HG03039 (cell line): ENCODE measurements around the gene VIPR2.
"Not testable (repeated sequence)": the region's sequence is repeated elsewhere in the genome, so short reads cannot be mapped to it uniquely, and the experiment has no call there.

Experiments
- ATAC-seq: cut with Tn5 transposase; IDR thresholded peaks from one replicate; pipeline ENCODE4 v1.9.1; 2021; ENCODE audit warnings: mild to moderate bottlenecking, moderate library complexity; ENCODE audit not compliant: unreplicated experiment

VIPR2 gene

GRCh38 chr7:159140170-159140910, 4.3 kb downstream of the VIPR2 start:
- no peak for ATAC-seq

GRCh38 chr7:159139639-159140038, 5.0 kb downstream of the VIPR2 start:
- no peak for ATAC-seq

GRCh38 chr7:159139202-159139601, 5.5 kb downstream of the VIPR2 start:
- no peak for ATAC-seq

GRCh38 chr7:159138508-159138907, 6.2 kb downstream of the VIPR2 start:
- no peak for ATAC-seq

GRCh38 chr7:159137906-159138305, 6.8 kb downstream of the VIPR2 start:
- no peak for ATAC-seq

- ATAC-seq: no peak
Measured at GRCh38 chr7:159136846-159137245, 7.8 kb downstream of the VIPR2 start.

- ATAC-seq: no peak
Measured at GRCh38 chr7:159136442-159136841, 8.2 kb downstream of the VIPR2 start.

- ATAC-seq: no peak
Measured at GRCh38 chr7:159136013-159136412, 8.7 kb downstream of the VIPR2 start.

- not testable (repeated sequence) for ATAC-seq
Measured at GRCh38 chr7:159132670-159133443, 11.8 kb downstream of the VIPR2 start.

GRCh38 chr7:159130820-159131219, 13.8 kb downstream of the VIPR2 start:
- no peak for ATAC-seq

GRCh38 chr7:159130199-159130775, 14.4 kb downstream of the VIPR2 start:
- ATAC-seq: no peak

GRCh38 chr7:159128767-159129166, 15.9 kb downstream of the VIPR2 start:
- no peak for ATAC-seq

- no peak for ATAC-seq
Measured at GRCh38 chr7:159127691-159128642, 16.7 kb downstream of the VIPR2 start.

GRCh38 chr7:159126311-159127260, 18.1 kb downstream of the VIPR2 start:
- ATAC-seq: no peak

GRCh38 chr7:159125955-159126270, 18.8 kb downstream of the VIPR2 start:
- no peak for ATAC-seq

- ATAC-seq: no peak
Measured at GRCh38 chr7:159125104-159125954, 19.3 kb downstream of the VIPR2 start.

- ATAC-seq: not testable (repeated sequence)
Measured at GRCh38 chr7:159123793-159124192, 20.9 kb downstream of the VIPR2 start.

- ATAC-seq: not testable (repeated sequence)
Measured at GRCh38 chr7:159123294-159123693, 21.4 kb downstream of the VIPR2 start.

- no peak for ATAC-seq
Measured at GRCh38 chr7:159122276-159122675, 22.4 kb downstream of the VIPR2 start.
